Activated T-cell treated with anti-CD3 and anti-CD28 coated beads, Interleukin-2, amount 50 U/mL, for 1 hour (primary cell): ENCODE data around the gene SLC66A1.

Experiments used
- DNase-seq: peaks from one replicate; pipeline ENCODE4 v3.0.0-alpha.2; 2020

The SLC66A1 gene

GRCh38 chr1:19325958-19326747 lies 14.0 kb downstream of the SLC66A1 start:
- no peak for DNase-seq

GRCh38 chr1:19326748-19327065 lies 14.6 kb downstream of the SLC66A1 start:
- no peak for DNase-seq

GRCh38 chr1:19327301-19327700 lies 15.2 kb downstream of the SLC66A1 start:
- DNase-seq = no peak

- DNase-seq = no peak
Observed at GRCh38 chr1:19327736-19328135, 15.6 kb downstream of the SLC66A1 start.

GRCh38 chr1:19328486-19328885 lies 16.4 kb downstream of the SLC66A1 start:
- no peak for DNase-seq

GRCh38 chr1:19329188-19329587 lies 17.1 kb downstream of the SLC66A1 start:
- DNase-seq = no peak

- no peak for DNase-seq
Observed at GRCh38 chr1:19329611-19330010, 17.5 kb downstream of the SLC66A1 start.

GRCh38 chr1:19330449-19331135 lies 18.5 kb downstream of the SLC66A1 start:
- no peak for DNase-seq

GRCh38 chr1:19331262-19331878 lies 19.2 kb downstream of the SLC66A1 start:
- no peak for DNase-seq

GRCh38 chr1:19332832-19333231 lies 20.7 kb downstream of the SLC66A1 start:
- no peak for DNase-seq

GRCh38 chr1:19333587-19334354 lies 21.6 kb downstream of the SLC66A1 start:
- DNase-seq = no peak

- DNase-seq = no peak
Observed at GRCh38 chr1:19336543-19336942, 24.4 kb downstream of the SLC66A1 start.

GRCh38 chr1:19337289-19337688 lies 25.2 kb downstream of the SLC66A1 start:
- DNase-seq = no peak

- DNase-seq = no peak
Observed at GRCh38 chr1:19338323-19338762, 26.2 kb downstream of the SLC66A1 start.

GRCh38 chr1:19339214-19339861 lies 27.2 kb downstream of the SLC66A1 start:
- no peak for DNase-seq

- DNase-seq = no peak
Observed at GRCh38 chr1:19340387-19340937, 28.3 kb downstream of the SLC66A1 start.

- DNase-seq = peak; percentile 82
Observed at GRCh38 chr1:19341201-19342061, 29.3 kb downstream of the SLC66A1 start.

GRCh38 chr1:19342062-19342750 lies 30.1 kb downstream of the SLC66A1 start:
- no peak for DNase-seq

GRCh38 chr1:19342894-19343616 lies 30.9 kb downstream of the SLC66A1 start:
- DNase-seq = no peak
